ENCODE results near the gene GALNTL6. TPM values are rescaled to one million over a fixed set of nuclear protein-coding genes. Genes with fewer than 3 reads are reported as not detected.

The GALNTL6 gene
- total RNA-seq, 1 experiment from 2014 or later = not detected

GRCh38 chr4:173005912-173006633 lies 1192.9 kb downstream of the GALNTL6 start:
- TF ChIP-seq EZH2 (IDR thresholded peaks at IDR 0.05) = no peak
- no peak for TF ChIP-seq FOSL1 (IDR thresholded peaks at IDR 0.05; ENCODE audit: low read depth)
- TF ChIP-seq, protein P1, sequence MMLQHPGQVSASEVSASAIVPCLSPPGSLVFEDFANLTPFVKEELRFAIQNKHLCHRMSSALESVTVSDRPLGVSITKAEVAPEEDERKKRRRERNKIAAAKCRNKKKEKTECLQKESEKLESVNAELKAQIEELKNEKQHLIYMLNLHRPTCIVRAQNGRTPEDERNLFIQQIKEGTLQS (IDR thresholded peaks at IDR 0.05) = no peak
- no peak for TF ChIP-seq SP1 (IDR thresholded peaks at IDR 0.05; ENCODE audit: low read depth)
- no peak for TF ChIP-seq TCF7L2 (IDR thresholded peaks at IDR 0.05; ENCODE audit: borderline replicate concordance, extremely low read depth, insufficient read depth, insufficient read length)
- TF ChIP-seq RAD21 (IDR thresholded peaks at IDR 0.05; ENCODE audit: low read depth) = no peak
- no peak for TF ChIP-seq POLR2A (IDR thresholded peaks at IDR 0.05; ENCODE audit: borderline replicate concordance, extremely low read depth, insufficient read depth, insufficient read length)
- no peak for TF ChIP-seq ELF1 (IDR thresholded peaks at IDR 0.05; ENCODE audit: borderline replicate concordance, low read depth)
- TF ChIP-seq, protein P2, sequence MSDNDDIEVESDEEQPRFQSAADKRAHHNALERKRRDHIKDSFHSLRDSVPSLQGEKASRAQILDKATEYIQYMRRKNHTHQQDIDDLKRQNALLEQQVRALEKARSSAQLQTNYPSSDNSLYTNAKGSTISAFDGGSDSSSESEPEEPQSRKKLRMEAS (IDR thresholded peaks at IDR 0.05) = no peak
- no peak for TF ChIP-seq POLR2AphosphoS5 (IDR thresholded peaks at IDR 0.05; ENCODE audit: low read depth, low read length)
- no peak for TF ChIP-seq YY1 (IDR thresholded peaks at IDR 0.05; ENCODE audit: extremely low read depth, insufficient replicate concordance, low read depth, low read length)
- no peak for TF ChIP-seq ZNF274 (IDR thresholded peaks at IDR 0.05; ENCODE audit: low read depth, low read length)
- TF ChIP-seq, protein P3, sequence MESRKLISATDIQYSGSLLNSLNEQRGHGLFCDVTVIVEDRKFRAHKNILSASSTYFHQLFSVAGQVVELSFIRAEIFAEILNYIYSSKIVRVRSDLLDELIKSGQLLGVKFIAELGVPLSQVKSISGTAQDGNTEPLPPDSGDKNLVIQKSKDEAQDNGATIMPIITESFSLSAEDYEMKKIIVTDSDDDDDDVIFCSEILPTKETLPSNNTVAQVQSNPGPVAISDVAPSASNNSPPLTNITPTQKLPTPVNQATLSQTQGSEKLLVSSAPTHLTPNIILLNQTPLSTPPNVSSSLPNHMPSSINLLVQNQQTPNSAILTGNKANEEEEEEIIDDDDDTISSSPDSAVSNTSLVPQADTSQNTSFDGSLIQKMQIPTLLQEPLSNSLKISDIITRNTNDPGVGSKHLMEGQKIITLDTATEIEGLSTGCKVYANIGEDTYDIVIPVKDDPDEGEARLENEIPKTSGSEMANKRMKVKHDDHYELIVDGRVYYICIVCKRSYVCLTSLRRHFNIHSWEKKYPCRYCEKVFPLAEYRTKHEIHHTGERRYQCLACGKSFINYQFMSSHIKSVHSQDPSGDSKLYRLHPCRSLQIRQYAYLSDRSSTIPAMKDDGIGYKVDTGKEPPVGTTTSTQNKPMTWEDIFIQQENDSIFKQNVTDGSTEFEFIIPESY (IDR thresholded peaks at IDR 0.05; ENCODE audit: extremely low read depth, insufficient replicate concordance, low read length) = no peak
- no peak for TF ChIP-seq SIN3A (IDR thresholded peaks at IDR 0.05; ENCODE audit: low read depth)
- TF ChIP-seq CBX3 (IDR thresholded peaks at IDR 0.05; ENCODE audit: low read depth) = no peak
- no peak for TF ChIP-seq JUND (IDR thresholded peaks at IDR 0.05)
- TF ChIP-seq CTCF (IDR thresholded peaks at IDR 0.05 in 2 of 3, conservative IDR thresholded peaks at IDR 0.05 in 1 of 3; ENCODE audit: borderline replicate concordance in 1 of 3, insufficient read depth in 1 of 3, low read depth in 2 of 3, low read length in 2 of 3) = no peak
- no peak overlapping the region for H3K27ac ChIP-seq (ENCODE audit: low read depth, low read length)
- ChIA-PET CTCF (interaction anchor here (0.8 to 0.9 kb wide), 2 partner anchors 8 to 295 kb away, joined by 3 read pairs; no protein-coding TSS in a partner anchor), RAD21 (ENCODE audit: low non-redundant PET in 1 of 2, low total read pairs in 2 of 2, uncharacterized antibody in 2 of 2, unreplicated experiment in 2 of 2) (no interaction called here), POLR2A (no interaction called here)
- H3K27me3 ChIP-seq (ENCODE audit: insufficient read depth, low read length) = no peaks in the 10 kb centered on the region
- H3K9me3 ChIP-seq (ENCODE audit: control insufficient read depth in 1 of 2, insufficient read depth in 1 of 2, low read depth in 1 of 2, low read length in 2 of 2) = no peaks in the 10 kb centered on the region
- DNase-seq (ENCODE audit: low read depth, low spot score) (no peak), ATAC-seq (no peak)
- BruUV-seq (replicated peaks) = no TSS peak
- no peaks in the 10 kb centered on the region for H3K9me2 ChIP-seq (ENCODE audit: insufficient read depth)
- no peaks in the 10 kb centered on the region for H3K4me1 ChIP-seq (ENCODE audit: control insufficient read depth in 1 of 2, insufficient read depth in 2 of 2, low read length in 2 of 2)
- no peak overlapping the region for H3K9ac ChIP-seq (ENCODE audit: low read length)
- no peaks in the 10 kb centered on the region for H4K20me1 ChIP-seq (ENCODE audit: insufficient read depth)
- no peaks in the 10 kb centered on the region for H3K79me2 ChIP-seq (ENCODE audit: insufficient read depth, low read length)
- H2AFZ ChIP-seq (ENCODE audit: low read depth, low read length, poor library complexity, severe bottlenecking) = no peak overlapping the region
- no peak overlapping the region for H3K4me3 ChIP-seq (replicated peaks in 1 of 2; ENCODE audit: low read depth in 1 of 2, low read length in 2 of 2)
- no peaks in the 10 kb centered on the region for H3K36me3 ChIP-seq (ENCODE audit: control insufficient read depth in 1 of 2, insufficient read depth in 2 of 2, low read length in 2 of 2)
- no peak overlapping the region for H3K4me2 ChIP-seq (ENCODE audit: low read length)
- intact Hi-C loops (cut with micrococcal nuclease) = no loop called here
